Hepatocyte (in vitro differentiated cells): Measurements from ENCODE around the gene C17orf100. TPM values are rescaled to one million over a fixed set of nuclear protein-coding genes. Genes with fewer than 3 reads are reported as not detected.

Experiments
- DNase-seq: peaks from one replicate; pipeline ENCODE4 v3.0.0-alpha.2; 2016; ENCODE audit warnings: low spot score
- H2AFZ ChIP-seq: fragments of 200-600 bp; sonication (generic); 2 replicates; pipeline ENCODE4 v1.6.0; 2016; ENCODE audit warnings: antibody characterized with exemption, mild to moderate bottlenecking
- H3K27ac ChIP-seq: fragments of 200-600 bp; sonication (generic); 2 replicates; pipeline ENCODE4 v1.5.1; 2016; ENCODE audit warnings: mild to moderate bottlenecking
- H3K27me3 ChIP-seq: fragments of 200-600 bp; sonication (generic); 2 replicates; pipeline ENCODE4 v1.6.1; 2016
- H3K36me3 ChIP-seq: fragments of 200-600 bp; sonication (generic); replicated peaks from 2 replicates; pipeline ENCODE4 v1.5.1; 2016; ENCODE audit warnings: low read depth; ENCODE audit not compliant: insufficient read depth
- H3K4me1 ChIP-seq: fragments of 200-600 bp; sonication (generic); 2 replicates; pipeline ENCODE4 v1.5.1; 2016; ENCODE audit warnings: mild to moderate bottlenecking, moderate library complexity; ENCODE audit not compliant: insufficient read depth
- H3K4me2 ChIP-seq: fragments of 200-600 bp; sonication (generic); 2 replicates; pipeline ENCODE4 v1.6.0; 2016
- H3K4me3 ChIP-seq: fragments of 200-600 bp; sonication (generic); 2 replicates; pipeline ENCODE4 v1.5.1; 2016; ENCODE audit warnings: mild to moderate bottlenecking
- H3K79me2 ChIP-seq: fragments of 200-600 bp; sonication (generic); 2 replicates; pipeline ENCODE4 v1.6.0; 2017; ENCODE audit warnings: mild to moderate bottlenecking
- H3K9me2 ChIP-seq: fragments of 200-600 bp; sonication (generic); replicated peaks from 2 replicates; pipeline ENCODE4 v1.6.0; 2017; ENCODE audit warnings: mild to moderate bottlenecking; ENCODE audit not compliant: insufficient read depth
- H3K9me3 ChIP-seq: fragments of 200-600 bp; sonication (generic); 2 replicates; pipeline ENCODE4 v1.5.1; 2016; ENCODE audit warnings: low read depth, mild to moderate bottlenecking
- H4K20me1 ChIP-seq: fragments of 200-600 bp; sonication (generic); 2 replicates; pipeline ENCODE4 v1.6.0; 2016; ENCODE audit warnings: mild to moderate bottlenecking; ENCODE audit not compliant: insufficient read depth, poor library complexity, severe bottlenecking
- EZH2 ChIP-seq: fragments of 200-600 bp; sonication (generic); IDR thresholded peaks from 2 replicates; pipeline ENCODE4 v1.6.1; 2016; ENCODE audit warnings: antibody characterized with exemption, mild to moderate bottlenecking, borderline replicate concordance
- EZH2phosphoT487 ChIP-seq: fragments of 200-600 bp; sonication (generic); IDR thresholded peaks from one replicate; pipeline ENCODE4 v1.6.1; 2018; ENCODE audit warnings: antibody characterized with exemption, mild to moderate bottlenecking, low read depth, moderate library complexity; ENCODE audit not compliant: unreplicated experiment, severe bottlenecking
- WGBS: methylation state at CpG from one replicate; pipeline ENCODE4 v1.1.6; 2016; ENCODE audit warnings: low lambda C conversion rate; ENCODE audit errors: missing lambda C conversion rate; 5-methylcytosine and 5-hydroxymethylcytosine counted together
- polyA plus RNA-seq: library from polyadenylated mRNA; unstranded; fragments of >200 nt; fragmentation: Nextera tagmentation; extraction: Ambion mirVana; gene quantifications from 2 replicates; pipeline ENCODE4 v1.2.1, GENCODE V29; 2016
- total RNA-seq: library from RNA; depleted of rRNA; stranded (reverse); fragments of >200 nt; gene quantifications from 2 replicates; pipeline ENCODE4 v1.2.3, GENCODE V29; 2014
- TF ChIP-seq, protein P1 (sequence below): fragments of 200-600 bp; sonication (generic); IDR thresholded peaks from 2 replicates; pipeline ENCODE4 v1.5.1; 2016; ENCODE audit warnings: antibody characterized with exemption, mild to moderate bottlenecking; ENCODE audit not compliant: poor library complexity

The C17orf100 gene
- total RNA-seq, result 4.5 and 6.1 TPM in 2 replicates
- polyA plus RNA-seq, result 5.5 and 6.7 TPM in 2 replicates

DNA sequence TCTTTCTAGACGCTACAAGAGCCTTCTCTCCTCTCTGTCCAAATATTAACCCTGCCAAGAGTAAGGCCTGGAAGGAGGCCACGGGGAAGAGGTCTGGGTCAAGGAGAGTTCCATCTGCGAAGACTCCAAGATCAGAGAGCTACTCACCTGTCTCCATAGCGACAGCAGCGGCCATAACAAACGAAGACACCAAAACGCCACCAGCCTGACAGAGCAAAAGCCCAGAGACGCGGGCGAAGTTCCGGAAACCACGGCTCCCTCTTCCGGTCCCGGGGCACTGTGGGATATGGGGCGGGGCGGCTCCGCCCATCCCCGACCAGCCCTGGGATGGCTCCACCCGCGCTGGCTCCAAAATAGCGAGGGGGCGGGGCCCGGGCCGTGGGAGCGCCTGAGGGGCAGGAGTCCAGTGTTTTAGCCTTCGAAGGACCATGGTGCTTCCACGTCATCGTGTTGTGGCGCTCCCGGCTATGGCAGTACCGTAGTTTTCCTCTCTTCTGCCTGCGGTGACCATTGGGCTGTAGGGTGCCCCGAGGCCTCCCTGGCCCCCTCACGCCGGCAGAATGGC, at the start of gene C17orf100, which contains the start of gene MED31:
Gene C17orf100, plus strand, starts transcription at position 409 of the 565 bp plus-strand sequence. Its CDS starts 152 bp downstream, at position 561.
Gene MED31, minus strand, starts transcription at position 252 of the 565 bp plus-strand sequence. Its CDS starts 77 bp downstream, at position 175.
- no peaks in the 10 kb centered on the region for H3K9me3 ChIP-seq
- 7% methylated on average over 26 of the region's 35 CpGs for WGBS
- peaks cover 34% of the 10 kb centered on the region for H3K4me1 ChIP-seq
- peaks cover 17% of the 10 kb centered on the region for H3K27me3 ChIP-seq
- H3K79me2 ChIP-seq, result peaks cover 52% of the 10 kb centered on the region
- peak within 1 kb of the TSS; percentile 91 for H3K4me2 ChIP-seq
- H4K20me1 ChIP-seq, result peaks cover 5% of the 10 kb centered on the region
- peak; percentile 97 for DNase-seq
- TF ChIP-seq EZH2phosphoT487, result no peak
- TF ChIP-seq EZH2, result no peak
- TF ChIP-seq, protein P1, sequence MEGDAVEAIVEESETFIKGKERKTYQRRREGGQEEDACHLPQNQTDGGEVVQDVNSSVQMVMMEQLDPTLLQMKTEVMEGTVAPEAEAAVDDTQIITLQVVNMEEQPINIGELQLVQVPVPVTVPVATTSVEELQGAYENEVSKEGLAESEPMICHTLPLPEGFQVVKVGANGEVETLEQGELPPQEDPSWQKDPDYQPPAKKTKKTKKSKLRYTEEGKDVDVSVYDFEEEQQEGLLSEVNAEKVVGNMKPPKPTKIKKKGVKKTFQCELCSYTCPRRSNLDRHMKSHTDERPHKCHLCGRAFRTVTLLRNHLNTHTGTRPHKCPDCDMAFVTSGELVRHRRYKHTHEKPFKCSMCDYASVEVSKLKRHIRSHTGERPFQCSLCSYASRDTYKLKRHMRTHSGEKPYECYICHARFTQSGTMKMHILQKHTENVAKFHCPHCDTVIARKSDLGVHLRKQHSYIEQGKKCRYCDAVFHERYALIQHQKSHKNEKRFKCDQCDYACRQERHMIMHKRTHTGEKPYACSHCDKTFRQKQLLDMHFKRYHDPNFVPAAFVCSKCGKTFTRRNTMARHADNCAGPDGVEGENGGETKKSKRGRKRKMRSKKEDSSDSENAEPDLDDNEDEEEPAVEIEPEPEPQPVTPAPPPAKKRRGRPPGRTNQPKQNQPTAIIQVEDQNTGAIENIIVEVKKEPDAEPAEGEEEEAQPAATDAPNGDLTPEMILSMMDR, result no peak
- H3K27ac ChIP-seq, result peak within 1 kb of the TSS; percentile 93
- no peaks in the 10 kb centered on the region for H3K36me3 ChIP-seq
- H3K9me2 ChIP-seq, result no peaks in the 10 kb centered on the region
- H3K4me3 ChIP-seq, result peak within 1 kb of the TSS; percentile 92
- H2AFZ ChIP-seq, result peak within 1 kb of the TSS; percentile 90

DNA sequence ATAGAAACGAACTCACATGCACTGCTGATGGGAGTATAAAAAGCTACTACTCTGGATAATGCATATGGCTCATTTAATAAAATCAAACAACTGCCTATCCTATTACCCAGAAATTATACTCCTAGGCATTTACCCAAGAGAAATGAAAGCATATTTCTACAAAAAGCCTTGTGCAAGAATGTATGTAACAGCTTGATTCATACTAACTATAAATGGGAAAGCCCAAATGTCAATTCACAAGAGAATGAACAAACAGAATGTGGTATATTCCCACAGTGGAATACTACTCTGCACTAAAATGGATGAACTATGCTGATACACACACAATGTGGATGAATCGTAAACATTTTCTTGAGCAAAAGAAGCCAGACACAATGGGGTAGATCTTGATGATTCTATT, 49.4 kb upstream of the C17orf100 start:
- Histone ChIP-seq H2AFZ (no peak overlapping the region), H3K27ac (no peak overlapping the region), H4K20me1 (no peaks in the 10 kb centered on the region), H3K4me3 (no peak overlapping the region), H3K79me2 (no peaks in the 10 kb centered on the region), H3K36me3 (no peaks in the 10 kb centered on the region), H3K9me2 (no peaks in the 10 kb centered on the region), H3K27me3 (no peaks in the 10 kb centered on the region), H3K4me2 (no peak overlapping the region), H3K9me3 (no peaks in the 10 kb centered on the region), H3K4me1 (no peaks in the 10 kb centered on the region)
- TF ChIP-seq EZH2, result no peak
- TF ChIP-seq, protein P1, result no peak
- TF ChIP-seq EZH2phosphoT487, result no peak
- WGBS, result 91% methylated on average over 2 of the region's 2 CpGs
- no peak for DNase-seq

DNA sequence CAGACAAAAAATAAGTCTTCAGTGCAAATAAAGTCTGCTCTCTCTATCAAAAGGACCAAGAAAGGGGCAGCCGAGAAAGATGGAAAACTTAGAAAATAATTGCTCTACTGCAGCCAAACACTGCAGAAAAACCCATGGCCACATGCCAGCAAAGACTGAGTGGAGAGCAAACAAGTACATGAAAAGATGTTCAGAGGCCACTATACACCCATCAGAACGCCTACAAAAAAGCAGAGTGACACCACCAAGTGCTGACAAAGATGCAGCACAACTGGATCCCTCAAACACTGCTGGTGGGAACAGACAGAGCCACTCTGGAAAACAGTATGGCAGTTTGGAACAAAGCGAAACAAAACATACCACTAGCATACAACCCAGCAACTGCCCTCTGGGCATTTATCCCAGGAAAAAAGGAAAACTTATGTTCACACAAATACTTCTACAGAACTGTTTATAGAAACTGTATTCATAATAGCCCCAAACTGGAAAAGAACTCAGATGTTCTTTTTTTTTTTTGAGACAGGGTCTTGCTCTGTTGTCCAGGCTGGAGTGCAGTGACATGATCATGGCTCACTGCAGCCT, 47.7 kb upstream of the C17orf100 start:
- WGBS, result 92% methylated on average over 3 of the region's 3 CpGs
- peak; percentile 8 for DNase-seq
- Histone ChIP-seq H4K20me1 (no peaks in the 10 kb centered on the region), H3K4me3 (no peak overlapping the region), H3K4me2 (no peak overlapping the region), H3K27ac (no peak overlapping the region), H2AFZ (no peak overlapping the region), H3K9me3 (no peaks in the 10 kb centered on the region), H3K27me3 (no peaks in the 10 kb centered on the region), H3K9me2 (no peaks in the 10 kb centered on the region), H3K79me2 (no peaks in the 10 kb centered on the region), H3K36me3 (peaks cover 4% of the 10 kb centered on the region), H3K4me1 (no peaks in the 10 kb centered on the region)
- TF ChIP-seq EZH2phosphoT487 (no peak), EZH2 (no peak)
- TF ChIP-seq, protein P1, result no peak
